Activated naive CD4-positive, alpha-beta T cell treated with anti-CD3 and anti-CD28 coated beads, Interleukin-2, amount 10 ng/mL, durations not matched to agents 7 days and 5 days (primary cell): ENCODE data around the gene STIM1.
A peak's percentile ranks its signal among the peaks of the same experiment; 100 is the strongest.

Source experiments
- CTCF ChIA-PET: fragments of 350-600 bp; sonication (Branson Sonifier 250); formaldehyde crosslinking; loops from one replicate; lab custom pipeline; 2021; ENCODE audit warnings: antibody characterized with exemption; lab: Charles Lee
- DNase-seq: peaks from one replicate; pipeline ENCODE4 v3.0.0-alpha.2; 2020
- H3K27ac Mint-ChIP-seq: one replicate; pipeline ENCODE4 v1.8.0; 2021; ENCODE audit warnings: mild to moderate bottlenecking, moderate library complexity, mixed read lengths
- H3K27me3 Mint-ChIP-seq: one replicate; pipeline ENCODE4 v1.8.0; 2021; ENCODE audit warnings: mild to moderate bottlenecking, mixed read lengths
- H3K36me3 Mint-ChIP-seq: one replicate; pipeline ENCODE4 v1.8.0; 2021; ENCODE audit warnings: mixed read lengths
- H3K4me1 Mint-ChIP-seq: one replicate; pipeline ENCODE4 v1.8.0; 2021; ENCODE audit warnings: mixed read lengths
- H3K4me3 Mint-ChIP-seq: one replicate; pipeline ENCODE4 v1.8.0; 2021; ENCODE audit warnings: mild to moderate bottlenecking, moderate library complexity, mixed read lengths
- H3K9me3 Mint-ChIP-seq: one replicate; pipeline ENCODE4 v1.8.0; 2021; ENCODE audit warnings: mixed read lengths

STIM1 gene

DNA sequence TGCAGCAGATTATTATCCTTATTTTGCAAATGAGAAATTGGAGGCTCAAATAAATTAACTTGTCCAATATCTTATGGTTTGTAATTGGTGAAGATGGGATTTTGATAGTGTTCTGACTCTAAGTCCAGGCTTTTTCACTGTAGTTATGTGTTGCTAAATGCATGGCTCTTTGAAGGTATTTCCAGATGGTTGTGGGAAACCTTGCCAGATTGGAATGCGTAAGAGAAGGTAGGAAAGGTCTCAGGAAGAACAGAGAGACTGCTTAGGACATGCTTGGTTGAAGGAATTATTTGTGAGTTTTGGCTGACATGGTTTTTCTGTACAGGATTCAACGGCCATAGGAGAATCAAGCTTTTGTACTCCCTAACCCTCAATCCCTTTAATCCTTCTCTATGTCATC lies 108.6 kb downstream of the STIM1 start:
- H3K4me3 Mint-ChIP-seq: no peak overlapping the region
- no peak for DNase-seq
- H3K27me3 Mint-ChIP-seq: no peaks in the 10 kb centered on the region
- CTCF ChIA-PET: interaction anchor here (1.5 kb wide), 1 partner anchor 10 kb away, joined by 3 read pairs; no protein-coding TSS in a partner anchor
- no peak overlapping the region for H3K27ac Mint-ChIP-seq
- H3K9me3 Mint-ChIP-seq: no peaks in the 10 kb centered on the region
- peaks cover 45% of the 10 kb centered on the region for H3K4me1 Mint-ChIP-seq
- H3K36me3 Mint-ChIP-seq: peaks cover 38% of the 10 kb centered on the region

- H3K36me3 Mint-ChIP-seq: peaks cover 47% of the 10 kb centered on the region
- no peak for DNase-seq
- CTCF ChIA-PET: interaction anchor here (1.5 kb wide), 1 partner anchor 11 kb away, joined by 3 read pairs; no protein-coding TSS in a partner anchor
- no peak overlapping the region for H3K27ac Mint-ChIP-seq
- no peaks in the 10 kb centered on the region for H3K27me3 Mint-ChIP-seq
- no peaks in the 10 kb centered on the region for H3K9me3 Mint-ChIP-seq
- H3K4me1 Mint-ChIP-seq: peaks cover 50% of the 10 kb centered on the region
- H3K4me3 Mint-ChIP-seq: no peak overlapping the region
These were observed 109.6 kb downstream of the STIM1 start for GRCh38 chr11:3964935-3965604.

DNA sequence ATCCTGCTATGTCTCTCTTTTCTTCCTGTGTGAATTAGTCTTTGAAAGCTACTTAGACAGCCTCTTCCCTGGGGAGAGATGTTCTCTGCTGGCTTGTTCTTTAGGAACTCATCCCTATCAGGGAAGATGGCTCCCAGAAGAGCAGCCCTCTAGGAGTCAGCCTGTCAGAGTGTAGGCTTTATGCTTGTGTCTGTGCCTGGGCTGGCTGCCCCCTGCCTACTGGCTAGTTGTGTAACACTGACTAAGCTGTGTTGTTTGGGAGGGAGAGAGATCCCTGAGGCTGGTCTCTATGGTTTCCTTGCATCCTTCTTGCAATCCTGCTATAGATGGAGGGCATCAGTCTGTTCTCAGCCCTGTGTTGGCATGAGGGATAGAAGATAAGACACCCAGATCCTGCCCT lies 112.2 kb downstream of the STIM1 start:
- Mint-ChIP-seq H3K36me3 (peaks cover 47% of the 10 kb centered on the region), H3K27ac (no peak overlapping the region), H3K4me3 (no peak overlapping the region)

GRCh38 chr11:3969200-3969599 lies 113.7 kb downstream of the STIM1 start:
- Mint-ChIP-seq H3K9me3 (no peaks in the 10 kb centered on the region), H3K4me3 (no peak overlapping the region), H3K36me3 (peaks cover 48% of the 10 kb centered on the region), H3K27me3 (no peaks in the 10 kb centered on the region), H3K27ac (peak overlapping the region; percentile 78), H3K4me1 (peaks cover 59% of the 10 kb centered on the region)
- CTCF ChIA-PET: interaction anchor here (1.7 to 4.0 kb wide), 3 partner anchors 11 to 114 kb away, joined by 5 to 22 read pairs (median 11); partner anchors contain the start of gene STIM1
- DNase-seq: no peak

More for the DNA sequence above, 112.2 kb downstream of the STIM1 start:
- H3K27me3 Mint-ChIP-seq: no peaks in the 10 kb centered on the region
- peaks cover 58% of the 10 kb centered on the region for H3K4me1 Mint-ChIP-seq
- CTCF ChIA-PET: interaction anchor here (1.1 to 4.0 kb wide), 8 partner anchors 10 to 118 kb away, joined by 3 to 22 read pairs (median 4); partner anchors contain the start of gene STIM1
- no peaks in the 10 kb centered on the region for H3K9me3 Mint-ChIP-seq
- no peak for DNase-seq

- H3K27me3 Mint-ChIP-seq: no peaks in the 10 kb centered on the region
- peaks cover 59% of the 10 kb centered on the region for H3K4me1 Mint-ChIP-seq
- no peaks in the 10 kb centered on the region for H3K9me3 Mint-ChIP-seq
- no peak overlapping the region for H3K4me3 Mint-ChIP-seq
- peak overlapping the region; percentile 78 for H3K27ac Mint-ChIP-seq
- DNase-seq: peak; percentile 43
- H3K36me3 Mint-ChIP-seq: peaks cover 49% of the 10 kb centered on the region
- CTCF ChIA-PET: interaction anchor here (0.7 to 4.0 kb wide), 5 partner anchors 11 to 121 kb away, joined by 3 to 22 read pairs (median 5); partner anchors contain the start of gene STIM1
These were observed 114.1 kb downstream of the STIM1 start for GRCh38 chr11:3969613-3970012.

DNA sequence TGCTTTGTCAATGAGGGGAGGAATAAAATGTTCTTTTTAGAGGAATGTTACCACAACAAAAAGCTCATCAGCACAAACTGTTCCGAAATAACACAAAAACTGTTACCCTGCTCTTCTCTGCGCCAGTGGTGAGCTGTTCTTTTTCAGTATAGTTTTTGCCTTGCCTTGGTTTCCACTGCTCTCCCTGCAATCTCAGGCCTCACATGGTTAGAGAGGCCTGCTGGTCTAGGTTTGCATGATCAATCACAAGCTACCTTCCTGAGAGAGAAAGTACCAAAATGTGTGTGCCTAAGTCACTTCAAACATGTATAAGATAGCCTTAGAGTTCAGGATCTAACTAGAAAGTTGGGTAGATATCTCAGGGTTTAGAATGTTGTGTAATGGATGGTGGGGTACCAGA lies 114.6 kb downstream of the STIM1 start:
- Mint-ChIP-seq H3K27me3 (no peaks in the 10 kb centered on the region), H3K4me1 (peaks cover 59% of the 10 kb centered on the region), H3K36me3 (peaks cover 49% of the 10 kb centered on the region), H3K4me3 (no peak overlapping the region), H3K27ac (peak overlapping the region; percentile 78), H3K9me3 (no peaks in the 10 kb centered on the region)
- no peak for DNase-seq
- CTCF ChIA-PET: interaction anchor here (0.7 to 2.7 kb wide), 4 partner anchors 103 to 122 kb away, joined by 3 to 11 read pairs (median 4); no protein-coding TSS in a partner anchor

GRCh38 chr11:3971756-3972404 lies 116.4 kb downstream of the STIM1 start:
- no peak overlapping the region for H3K27ac Mint-ChIP-seq
- H3K4me1 Mint-ChIP-seq: peaks cover 50% of the 10 kb centered on the region

DNA sequence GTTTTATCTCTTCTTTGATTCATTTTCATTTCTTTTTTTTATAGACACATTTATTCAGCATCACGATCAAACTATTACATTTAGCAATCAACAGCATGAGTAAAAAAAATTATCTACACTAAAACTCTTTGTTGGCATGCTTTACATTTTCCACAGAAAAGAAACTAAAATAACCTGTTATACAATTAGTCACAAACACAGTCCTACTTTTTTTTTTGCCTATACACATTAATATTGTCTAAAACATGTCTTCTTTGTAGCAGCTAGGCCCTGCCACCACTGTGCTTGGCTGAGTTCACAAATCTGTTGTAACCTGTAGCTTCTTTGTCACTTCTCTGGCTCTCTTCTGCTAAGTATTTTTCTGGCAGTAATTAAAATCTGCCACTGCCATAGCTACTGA lies 117.0 kb downstream of the STIM1 start:
- H3K9me3 Mint-ChIP-seq: no peaks in the 10 kb centered on the region
- CTCF ChIA-PET: interaction anchor here (1.1 to 1.7 kb wide), 2 partner anchors 42 to 124 kb away, joined by 3 to 7 read pairs; no protein-coding TSS in a partner anchor
- H3K4me3 Mint-ChIP-seq: no peak overlapping the region
- no peak for DNase-seq
- H3K4me1 Mint-ChIP-seq: peaks cover 50% of the 10 kb centered on the region
- no peaks in the 10 kb centered on the region for H3K27me3 Mint-ChIP-seq
- H3K27ac Mint-ChIP-seq: no peak overlapping the region
- peaks cover 44% of the 10 kb centered on the region for H3K36me3 Mint-ChIP-seq

More at GRCh38 chr11:3971756-3972404, 116.4 kb downstream of the STIM1 start:
- Mint-ChIP-seq H3K27me3 (no peaks in the 10 kb centered on the region), H3K9me3 (no peaks in the 10 kb centered on the region), H3K36me3 (peaks cover 44% of the 10 kb centered on the region), H3K4me3 (no peak overlapping the region)
- DNase-seq: no peak
- CTCF ChIA-PET: interaction anchor here (1.7 kb wide), 1 partner anchor 123 kb away, joined by 7 read pairs; no protein-coding TSS in a partner anchor

DNA sequence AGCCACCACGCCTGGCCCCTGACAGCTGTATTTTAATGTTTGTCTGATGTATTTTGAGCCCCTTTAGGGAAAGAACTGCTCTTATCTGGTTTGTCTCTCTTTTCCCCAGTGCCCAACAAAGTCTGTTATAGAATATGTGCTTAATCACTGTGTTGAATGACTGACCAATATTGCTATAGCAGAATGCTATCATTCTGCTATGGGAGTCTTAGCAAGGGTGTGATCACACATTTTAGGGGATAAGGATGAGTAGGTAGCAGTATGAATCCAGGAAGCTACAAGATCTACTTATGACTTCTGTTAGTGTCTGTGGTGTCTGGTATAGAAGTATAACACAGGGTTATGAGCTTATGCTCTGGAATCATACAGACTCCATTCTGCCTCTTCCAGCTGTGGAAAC lies 121.6 kb downstream of the STIM1 start:
- Mint-ChIP-seq H3K27ac (no peak overlapping the region), H3K4me1 (peaks cover 38% of the 10 kb centered on the region), H3K9me3 (no peaks in the 10 kb centered on the region), H3K27me3 (no peaks in the 10 kb centered on the region), H3K36me3 (peaks cover 25% of the 10 kb centered on the region), H3K4me3 (no peak overlapping the region)
- DNase-seq: no peak
- CTCF ChIA-PET: interaction anchor here (0.8 to 1.9 kb wide), 3 partner anchors 35 to 122 kb away, joined by 3 to 4 read pairs (median 4); partner anchors contain the start of gene STIM1

DNA sequence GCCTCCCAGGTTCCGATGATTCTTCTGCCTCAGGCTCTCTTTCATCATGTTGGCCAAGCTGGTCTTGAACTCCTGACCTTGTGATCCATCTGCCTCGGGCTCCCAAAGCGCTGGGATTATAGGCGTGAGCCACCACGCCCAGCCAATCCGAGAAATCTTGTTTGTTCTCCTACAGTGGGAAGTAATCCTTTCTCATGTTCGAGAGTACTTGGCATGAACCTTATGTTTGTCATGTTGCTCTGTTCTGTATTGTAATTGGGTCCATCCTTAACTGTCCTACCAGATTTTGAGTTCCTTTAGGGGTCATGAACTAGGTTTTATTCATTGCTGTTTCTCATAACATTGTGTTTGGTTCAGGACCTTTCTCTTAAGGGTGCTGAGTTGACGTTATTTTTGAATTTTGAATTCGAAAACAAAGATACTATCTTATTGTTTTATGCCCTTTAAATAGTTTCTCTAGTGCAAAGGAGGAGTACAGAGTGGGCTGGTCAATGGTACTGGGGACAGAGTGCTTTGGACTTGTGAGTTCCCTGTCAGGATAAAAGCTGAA lies 125.7 kb downstream of the STIM1 start:
- CTCF ChIA-PET: no interaction called here
- no peak for DNase-seq
- Mint-ChIP-seq H3K27me3 (no peaks in the 10 kb centered on the region), H3K27ac (no peak overlapping the region), H3K4me1 (peaks cover 67% of the 10 kb centered on the region), H3K9me3 (no peaks in the 10 kb centered on the region), H3K4me3 (no peak overlapping the region), H3K36me3 (peaks cover 11% of the 10 kb centered on the region)

DNA sequence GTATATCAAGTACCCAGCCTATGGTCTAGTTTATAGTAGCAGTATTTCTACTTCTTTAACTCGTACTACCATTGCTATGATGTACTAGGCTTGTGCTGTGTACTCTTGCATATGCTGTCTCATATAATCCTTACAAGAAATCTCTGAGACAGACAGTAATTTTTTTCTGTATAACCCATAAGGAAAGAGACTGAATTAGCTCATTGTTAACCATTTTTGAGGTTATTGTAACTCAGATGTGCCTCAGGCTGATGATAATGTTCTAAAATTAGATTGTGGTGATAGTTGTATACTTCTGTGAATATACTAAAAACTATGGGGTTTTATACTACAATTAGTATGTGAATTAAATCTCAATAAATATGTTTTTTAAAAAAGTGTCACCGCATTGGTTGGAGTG lies 127.0 kb downstream of the STIM1 start:
- H3K27ac Mint-ChIP-seq: no peak overlapping the region
- DNase-seq: no peak
- no peak overlapping the region for H3K4me3 Mint-ChIP-seq

GRCh38 chr11:3983101-3983500 lies 127.6 kb downstream of the STIM1 start:
- H3K9me3 Mint-ChIP-seq: no peaks in the 10 kb centered on the region
- DNase-seq: peak; percentile 31
- CTCF ChIA-PET: interaction anchor here (0.6 to 4.8 kb wide), 7 partner anchors 8 to 134 kb away, joined by 3 to 43 read pairs (median 5); partner anchors contain the start of gene STIM1
- H3K27me3 Mint-ChIP-seq: no peaks in the 10 kb centered on the region
- H3K4me3 Mint-ChIP-seq: no peak overlapping the region
- H3K27ac Mint-ChIP-seq: peak overlapping the region; percentile 5
- H3K4me1 Mint-ChIP-seq: peaks cover 75% of the 10 kb centered on the region
- H3K36me3 Mint-ChIP-seq: peaks cover 14% of the 10 kb centered on the region

More for the DNA sequence above, 127.0 kb downstream of the STIM1 start:
- no peaks in the 10 kb centered on the region for H3K9me3 Mint-ChIP-seq
- H3K27me3 Mint-ChIP-seq: no peaks in the 10 kb centered on the region
- H3K4me1 Mint-ChIP-seq: peaks cover 72% of the 10 kb centered on the region
- peaks cover 10% of the 10 kb centered on the region for H3K36me3 Mint-ChIP-seq
- CTCF ChIA-PET: interaction anchor here (0.6 to 4.8 kb wide), 5 partner anchors 8 to 133 kb away, joined by 3 to 43 read pairs (median 5); partner anchors contain the start of gene STIM1

- peak; percentile 60 for DNase-seq
- H3K27ac Mint-ChIP-seq: no peak overlapping the region
- H3K36me3 Mint-ChIP-seq: peaks cover 12% of the 10 kb centered on the region
- no peak overlapping the region for H3K4me3 Mint-ChIP-seq
- CTCF ChIA-PET: interaction anchor here (0.7 to 4.8 kb wide), 8 partner anchors 42 to 143 kb away, joined by 3 to 43 read pairs (median 6); partner anchors contain the start of gene STIM1
- no peaks in the 10 kb centered on the region for H3K27me3 Mint-ChIP-seq
- peaks cover 74% of the 10 kb centered on the region for H3K4me1 Mint-ChIP-seq
- no peaks in the 10 kb centered on the region for H3K9me3 Mint-ChIP-seq
These were observed 129.4 kb downstream of the STIM1 start for GRCh38 chr11:3984896-3985295.
